Limb (tissue), 2 donors: Measurements from ENCODE around the gene WDR70.
"Not testable (repeated sequence)": the region's sequence is repeated elsewhere in the genome, so short reads cannot be mapped to it uniquely, and the experiment has no call there.

ENCODE experiments used
- DNase-seq, 2 donors: peaks; one replicate each; pipeline ENCODE4 v3.0.0-alpha.2; 2016; ENCODE audit errors: extremely low spot score in 2 of 2

WDR70 gene

GRCh38 chr5:37514946-37515345, 135.8 kb downstream of the WDR70 start:
- DNase-seq: no peak

- no peak for DNase-seq
These were observed 138.6 kb downstream of the WDR70 start for GRCh38 chr5:37517686-37518085.

- DNase-seq: not testable (repeated sequence)
These were observed 139.2 kb downstream of the WDR70 start for GRCh38 chr5:37518356-37518755.

- DNase-seq: peak in 1 of 2 donors; percentile 26
These were observed 140.2 kb downstream of the WDR70 start for GRCh38 chr5:37519304-37519703.

GRCh38 chr5:37519807-37520206, 140.7 kb downstream of the WDR70 start:
- no peak for DNase-seq

- no peak for DNase-seq
These were observed 141.7 kb downstream of the WDR70 start for GRCh38 chr5:37520811-37521210.

- no peak for DNase-seq
These were observed 154.0 kb downstream of the WDR70 start for GRCh38 chr5:37532976-37533740.

GRCh38 chr5:37533851-37534250, 154.7 kb downstream of the WDR70 start:
- no peak for DNase-seq

GRCh38 chr5:37539459-37539858, 160.3 kb downstream of the WDR70 start:
- no peak for DNase-seq

GRCh38 chr5:37543216-37543615, 164.1 kb downstream of the WDR70 start:
- DNase-seq: no peak

GRCh38 chr5:37549411-37549810, 170.3 kb downstream of the WDR70 start:
- no peak for DNase-seq

GRCh38 chr5:37552161-37552560, 173.0 kb downstream of the WDR70 start:
- DNase-seq: no peak

GRCh38 chr5:37552770-37553719, 173.9 kb downstream of the WDR70 start:
- DNase-seq: no peak

- no peak for DNase-seq
These were observed 174.7 kb downstream of the WDR70 start for GRCh38 chr5:37553720-37554404.

GRCh38 chr5:37554405-37554739, 175.3 kb downstream of the WDR70 start:
- no peak for DNase-seq

- DNase-seq: no peak
These were observed 175.8 kb downstream of the WDR70 start for GRCh38 chr5:37554938-37555337.

- no peak for DNase-seq
These were observed 178.7 kb downstream of the WDR70 start for GRCh38 chr5:37557734-37558293.

- no peak for DNase-seq
These were observed 186.0 kb downstream of the WDR70 start for GRCh38 chr5:37565062-37565670.

- DNase-seq: no peak
These were observed 188.4 kb downstream of the WDR70 start for GRCh38 chr5:37567566-37567965.

GRCh38 chr5:37568018-37568753, 189.1 kb downstream of the WDR70 start:
- DNase-seq: no peak

- DNase-seq: no peak
These were observed 189.8 kb downstream of the WDR70 start for GRCh38 chr5:37568893-37569292.
